RPMI8226 (cell line): Measurements from ENCODE around the gene NDC80.

Experiments used
- DNase-seq: peaks from one replicate; pipeline ENCODE4 v3.0.0-alpha.2; 2015

The NDC80 gene

GRCh38 chr18:2559249-2559648 is 12.1 kb upstream of the NDC80 start:
- DNase-seq, result no peak

DNA sequence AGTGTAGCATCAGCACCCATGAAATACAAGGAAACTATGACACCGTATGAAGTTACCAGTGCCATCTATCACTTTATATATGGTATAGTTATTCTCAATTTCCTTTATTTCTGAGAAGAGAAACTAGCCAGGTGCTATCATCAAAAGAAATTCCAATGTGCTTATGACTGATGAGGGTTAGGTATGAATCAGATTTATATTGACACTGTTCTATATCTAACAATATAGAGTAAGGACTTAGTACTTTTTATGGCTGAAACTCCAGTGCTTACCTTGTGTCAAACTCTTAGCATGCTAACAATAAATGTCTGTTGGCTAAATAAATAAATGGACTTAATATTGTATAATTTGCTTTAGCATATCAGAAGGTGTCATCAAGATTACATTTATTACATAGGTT is 7.0 kb upstream of the NDC80 start:
- no peak for DNase-seq

DNA sequence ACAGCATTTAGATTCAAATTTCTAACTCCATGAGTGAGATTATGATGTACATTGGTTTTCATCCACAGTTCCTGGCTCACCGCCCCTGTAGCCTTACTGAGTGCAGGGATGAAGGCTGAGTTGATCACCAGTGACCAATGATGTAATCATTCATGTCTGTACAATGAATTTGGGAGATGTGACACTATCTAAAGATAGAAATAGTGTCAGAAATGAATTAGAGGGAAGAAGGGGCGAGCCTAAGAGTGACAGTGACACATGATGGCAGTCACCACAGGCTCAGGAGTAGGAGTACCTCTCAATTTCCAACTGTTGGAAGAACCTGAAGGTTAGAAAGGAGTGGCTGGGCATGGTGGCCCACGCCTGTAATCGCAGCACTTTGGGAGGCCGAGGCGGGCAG is 3.2 kb upstream of the NDC80 start:
- DNase-seq, result no peak

DNA sequence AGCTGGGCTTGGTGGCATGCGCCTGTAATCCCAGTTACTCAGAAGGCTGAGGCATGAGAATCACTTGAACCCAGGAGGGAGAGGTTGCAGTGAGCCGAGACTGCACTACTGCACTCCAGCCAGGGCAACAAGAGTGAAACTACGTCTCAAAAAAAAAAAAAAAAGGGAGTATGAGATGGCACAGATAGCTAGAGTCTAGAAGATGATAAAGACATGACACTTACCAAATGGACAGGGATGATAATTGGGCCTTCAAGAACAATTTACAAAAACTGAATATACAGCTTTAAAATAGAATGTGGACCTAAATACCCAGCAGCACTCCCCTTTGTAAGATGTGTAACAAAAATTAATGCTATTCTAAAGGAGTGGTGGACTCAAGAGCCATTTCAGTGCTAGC is 2.8 kb upstream of the NDC80 start:
- no peak for DNase-seq

- DNase-seq, result no peak
These were observed 1.8 kb upstream of the NDC80 start for GRCh38 chr18:2569338-2570207.

GRCh38 chr18:2570772-2571199 is 571 bp upstream of the NDC80 start:
- peak; percentile 77 for DNase-seq

DNA sequence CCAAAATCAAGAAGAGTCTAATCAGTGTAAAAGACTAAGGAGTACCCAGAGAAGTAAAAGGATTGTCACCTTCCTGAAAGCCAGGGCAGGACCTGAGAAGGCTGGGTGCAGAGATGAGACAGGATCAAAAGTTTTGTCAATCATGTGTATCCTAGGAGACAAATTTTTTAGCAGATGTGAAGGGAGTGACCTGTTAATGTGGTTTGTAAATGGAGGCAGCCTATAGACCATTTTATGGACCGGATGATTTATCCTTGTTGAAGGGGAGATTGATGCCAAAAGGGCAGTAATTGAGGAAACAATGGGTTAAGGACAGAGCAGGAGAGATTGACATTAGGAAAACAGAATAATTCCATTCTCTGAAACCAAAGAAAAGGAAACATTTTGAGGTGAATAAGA is 813 bp downstream of the NDC80 start:
- peak; percentile 19 for DNase-seq

DNA sequence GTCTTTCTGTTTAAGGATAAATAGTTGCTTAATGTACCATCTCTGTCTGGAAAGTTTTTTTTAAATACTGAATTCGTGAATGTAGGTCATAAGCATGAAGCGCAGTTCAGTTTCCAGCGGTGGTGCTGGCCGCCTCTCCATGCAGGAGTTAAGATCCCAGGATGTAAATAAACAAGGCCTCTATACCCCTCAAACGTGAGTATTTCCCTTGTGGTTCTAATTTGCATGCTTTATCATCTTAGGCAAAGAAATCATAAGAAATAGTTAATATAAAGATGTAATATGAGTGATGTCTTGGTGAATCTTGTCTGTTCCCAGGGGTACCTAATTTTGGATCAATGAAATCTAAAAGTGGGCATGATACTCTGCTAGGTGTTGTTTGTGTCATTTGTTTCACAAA is 1.5 kb downstream of the NDC80 start:
- no peak for DNase-seq

DNA sequence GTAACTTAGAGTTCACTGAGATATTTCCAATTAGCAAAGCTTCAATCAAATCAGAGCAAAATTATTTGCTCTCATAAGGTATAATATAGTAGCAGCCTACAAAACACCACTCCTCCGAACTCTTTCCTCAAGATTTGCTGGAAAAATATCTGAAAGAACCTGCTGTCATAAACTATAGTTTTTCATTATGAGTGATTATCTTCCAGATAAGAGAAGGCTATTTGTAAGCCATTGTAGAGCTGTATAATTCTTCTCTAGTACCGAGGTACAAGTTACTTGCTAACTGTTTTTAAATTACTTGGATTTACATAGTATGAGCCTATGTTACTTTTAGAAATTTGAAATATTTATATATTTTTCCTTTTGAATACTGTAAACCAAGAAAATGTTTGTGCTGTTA is 2.1 kb downstream of the NDC80 start:
- DNase-seq, result no peak

DNA sequence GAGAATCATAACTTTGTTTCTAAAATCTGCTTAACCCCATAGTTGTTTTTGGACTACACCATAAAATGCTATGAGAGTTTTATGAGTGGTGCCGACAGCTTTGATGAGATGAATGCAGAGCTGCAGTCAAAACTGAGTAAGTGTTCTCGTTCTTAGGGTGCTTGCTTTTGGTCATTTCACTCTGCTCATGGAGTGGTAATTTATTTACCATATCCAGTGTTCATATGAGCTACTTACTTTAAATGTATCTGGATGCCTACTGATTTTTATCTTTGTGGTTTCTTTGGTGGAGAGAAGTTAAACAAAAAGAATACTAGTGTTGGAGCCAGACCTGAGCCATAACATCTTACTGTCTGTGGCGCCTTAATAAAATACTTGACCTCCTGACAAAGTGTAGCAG is 16.4 kb downstream of the NDC80 start:
- DNase-seq, result no peak

DNA sequence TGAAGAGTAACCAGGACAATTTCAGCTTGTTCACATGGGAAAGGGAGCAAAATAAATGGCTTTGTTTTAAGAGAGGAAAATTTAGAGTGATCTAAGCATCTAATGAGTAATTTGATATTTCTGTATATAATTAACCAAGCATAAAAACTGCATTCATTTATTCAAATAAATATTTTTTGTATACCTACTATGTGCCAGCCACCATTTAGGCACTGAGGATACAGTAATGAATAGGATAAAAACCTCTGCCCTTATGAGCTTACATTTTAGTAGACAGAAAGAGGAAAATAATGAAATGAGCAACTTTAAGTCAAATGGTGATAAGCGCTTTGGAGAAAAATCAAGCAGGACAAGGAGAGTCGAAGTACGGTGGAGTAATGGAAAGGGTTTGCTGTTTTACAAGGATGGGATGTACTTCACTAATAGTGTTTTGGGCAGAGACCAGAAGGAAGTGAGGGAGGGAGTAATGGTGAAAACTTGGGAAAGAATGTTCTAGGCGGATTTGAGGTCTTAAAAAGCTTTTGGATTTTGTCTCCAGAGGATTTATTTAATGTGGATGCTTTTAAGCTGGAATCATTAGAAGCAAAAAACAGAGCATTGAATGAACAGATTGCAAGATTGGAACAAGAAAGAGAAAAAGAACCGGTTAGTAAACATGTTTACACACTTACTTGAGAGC is 17.4 kb downstream of the NDC80 start:
- DNase-seq, result no peak

DNA sequence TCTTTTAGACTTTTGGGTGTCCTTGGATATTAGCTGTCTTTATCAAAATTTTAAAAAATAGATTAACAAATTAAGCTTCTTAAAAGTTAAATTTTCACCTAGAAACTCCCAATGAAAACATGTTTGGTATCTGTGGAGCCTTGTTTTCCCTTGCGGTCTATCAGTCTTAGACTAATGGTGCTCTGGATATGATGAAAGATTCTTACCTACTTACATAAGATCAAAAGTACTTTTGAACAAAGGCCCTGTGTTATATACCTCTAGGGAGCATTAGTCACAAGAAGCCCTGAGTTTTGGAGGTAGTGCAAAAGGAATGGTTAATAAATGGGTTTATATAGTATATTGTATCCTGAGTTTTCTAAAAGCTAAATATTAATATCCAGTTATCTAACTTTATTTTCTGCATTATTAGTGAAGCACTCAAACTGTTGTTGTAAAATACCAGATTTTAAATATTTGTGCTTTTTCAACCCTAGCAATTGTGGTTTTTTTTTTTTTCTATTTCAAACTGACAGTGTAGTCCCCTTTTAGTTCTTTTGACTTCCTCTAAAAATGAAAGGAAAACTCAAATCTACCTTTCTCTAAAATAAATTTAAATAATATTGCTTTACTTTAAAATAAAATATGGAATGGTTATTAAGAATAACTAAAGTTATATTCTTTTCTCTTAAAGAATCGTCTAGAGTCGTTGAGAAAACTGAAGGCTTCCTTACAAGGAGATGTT is 18.1 kb downstream of the NDC80 start:
- DNase-seq, result no peak

DNA sequence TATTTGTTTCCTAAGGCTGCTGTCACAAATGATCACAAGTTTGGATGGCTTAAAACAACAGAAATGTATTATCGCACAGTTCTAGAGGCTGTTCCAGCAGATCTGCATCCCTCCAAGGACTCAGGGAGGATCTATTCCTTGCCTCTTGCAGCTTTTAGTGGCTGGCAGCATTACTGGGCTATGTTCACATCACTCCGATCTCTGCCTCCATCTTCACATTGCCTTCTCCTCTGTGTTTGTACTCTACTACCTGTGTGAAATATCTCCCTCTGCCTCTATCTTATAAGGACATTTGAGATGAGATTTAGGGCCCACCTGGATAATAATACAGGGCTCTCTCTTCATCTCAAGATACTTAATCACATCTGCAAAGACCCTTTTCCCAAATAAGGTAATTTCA is 18.9 kb downstream of the NDC80 start:
- DNase-seq, result no peak

- DNase-seq, result no peak
These were observed 26.3 kb downstream of the NDC80 start for GRCh38 chr18:2597639-2598038.

- DNase-seq, result no peak
These were observed 31.5 kb downstream of the NDC80 start for GRCh38 chr18:2602844-2603243.

GRCh38 chr18:2606335-2606734 is 35.0 kb downstream of the NDC80 start:
- DNase-seq, result no peak

DNA sequence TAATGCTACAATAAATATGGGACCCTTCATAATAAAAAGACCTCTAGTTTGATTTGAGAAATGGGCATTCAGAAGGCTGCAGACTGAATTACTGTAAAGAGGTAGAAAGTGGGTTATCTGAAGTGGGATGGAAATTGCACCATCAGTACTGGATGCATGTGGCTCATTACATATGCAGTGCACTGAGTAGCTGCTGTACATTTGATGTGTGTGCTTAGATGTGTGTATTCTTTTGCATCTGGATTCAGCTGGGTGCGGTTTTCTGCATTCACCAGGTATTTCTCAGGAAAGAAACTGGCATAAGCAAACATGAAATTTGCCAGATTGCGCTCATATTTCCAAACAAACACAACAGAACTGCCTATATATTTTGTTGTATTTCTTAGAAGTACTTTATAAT is 38.2 kb downstream of the NDC80 start:
- no peak for DNase-seq

DNA sequence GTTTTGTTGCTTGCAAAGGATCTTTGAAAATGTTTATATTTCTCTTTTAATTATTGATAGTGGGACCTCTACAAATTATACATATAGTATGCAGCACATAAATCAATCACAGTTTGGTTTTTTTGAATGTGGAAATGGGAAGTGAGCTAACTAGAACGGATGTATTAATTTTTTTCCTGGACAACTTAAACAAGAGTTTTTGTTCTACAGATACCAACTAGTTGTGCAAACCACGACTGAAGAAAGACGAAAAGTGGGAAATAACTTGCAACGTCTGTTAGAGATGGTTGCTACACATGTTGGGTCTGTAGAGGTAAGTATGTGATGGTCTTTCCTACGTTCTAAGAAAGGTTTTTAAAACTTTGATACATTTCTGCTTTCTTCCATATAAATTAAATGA is 39.2 kb downstream of the NDC80 start:
- no peak for DNase-seq

DNA sequence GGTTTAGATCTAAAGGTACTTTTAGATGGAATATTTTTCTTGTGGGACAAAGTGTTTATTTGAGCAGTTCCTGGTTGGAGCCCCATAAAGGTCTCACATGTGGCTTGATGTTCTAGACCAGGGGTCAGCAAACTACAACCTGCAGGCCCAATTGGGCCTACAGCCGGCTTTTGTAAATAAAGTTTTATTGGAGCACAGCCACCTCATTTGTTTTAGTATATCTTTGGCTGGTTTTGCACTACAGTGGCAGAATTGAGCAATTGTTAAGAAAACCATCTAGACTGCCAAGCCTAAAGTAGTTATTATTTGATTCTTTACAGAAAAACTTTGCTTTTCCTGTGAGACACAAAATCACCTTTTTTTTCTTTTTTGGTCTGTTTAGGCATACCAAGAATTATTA is 41.6 kb downstream of the NDC80 start:
- DNase-seq, result no peak

GRCh38 chr18:2617401-2617998 is 46.1 kb downstream of the NDC80 start:
- DNase-seq, result no peak

DNA sequence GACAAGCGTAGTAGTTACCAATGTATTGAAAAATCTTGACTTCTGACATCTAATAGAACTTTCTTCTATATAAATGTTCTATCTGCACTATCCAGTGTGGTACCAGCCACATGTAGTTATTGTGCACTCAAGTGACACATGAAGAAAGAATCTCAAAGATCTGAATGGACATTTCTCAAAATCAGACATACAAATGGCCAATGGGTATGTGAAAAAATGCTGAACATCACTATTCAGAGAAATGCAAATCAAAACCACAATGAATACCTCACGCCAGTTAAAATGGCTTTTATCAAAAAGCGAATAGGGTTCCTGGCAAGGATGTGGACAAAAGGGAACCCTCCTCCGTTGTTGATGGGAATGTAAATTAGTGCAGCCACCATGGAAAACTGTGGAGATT is 46.7 kb downstream of the NDC80 start:
- no peak for DNase-seq

DNA sequence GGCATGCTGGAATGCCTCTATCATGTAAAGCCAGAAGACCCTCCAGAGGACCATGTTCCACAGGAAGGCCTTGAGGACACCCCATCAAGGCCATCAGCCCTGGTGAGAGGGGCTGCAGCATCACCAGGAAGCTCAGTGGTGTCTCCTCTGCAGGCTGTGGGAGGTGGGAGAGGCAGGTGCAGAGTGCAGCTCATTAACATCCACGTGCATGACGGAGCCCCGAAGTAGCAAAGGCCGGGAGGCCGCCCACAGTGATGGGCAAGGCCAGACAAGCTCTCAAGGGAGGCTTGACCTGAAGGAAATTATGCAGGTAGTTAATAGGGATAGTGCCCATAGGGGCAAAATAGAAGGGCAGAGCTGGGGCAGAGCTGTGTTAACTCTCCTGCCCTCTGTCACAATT is 53.9 kb downstream of the NDC80 start:
- DNase-seq, result no peak

GRCh38 chr18:2627821-2628276 is 56.5 kb downstream of the NDC80 start:
- no peak for DNase-seq
